MM.1S (cell line): Measurements from ENCODE around the gene SNTA1.

ENCODE experiments used
- EZH2 ChIP-seq: fragments of 300-600 bp; sonication (generic); optimal IDR thresholded peaks from 2 replicates; pipeline ENCODE3; 2017; ENCODE audit warnings: low read depth, mild to moderate bottlenecking, antibody characterized with exemption, low read length, mixed read lengths
- TF ChIP-seq, protein P1 (sequence below): fragments of 300-600 bp; sonication (generic); IDR thresholded peaks from 2 replicates; pipeline ENCODE4 v1.5.1; 2016; ENCODE audit warnings: antibody characterized with exemption, low read length, mixed read lengths

DNA sequence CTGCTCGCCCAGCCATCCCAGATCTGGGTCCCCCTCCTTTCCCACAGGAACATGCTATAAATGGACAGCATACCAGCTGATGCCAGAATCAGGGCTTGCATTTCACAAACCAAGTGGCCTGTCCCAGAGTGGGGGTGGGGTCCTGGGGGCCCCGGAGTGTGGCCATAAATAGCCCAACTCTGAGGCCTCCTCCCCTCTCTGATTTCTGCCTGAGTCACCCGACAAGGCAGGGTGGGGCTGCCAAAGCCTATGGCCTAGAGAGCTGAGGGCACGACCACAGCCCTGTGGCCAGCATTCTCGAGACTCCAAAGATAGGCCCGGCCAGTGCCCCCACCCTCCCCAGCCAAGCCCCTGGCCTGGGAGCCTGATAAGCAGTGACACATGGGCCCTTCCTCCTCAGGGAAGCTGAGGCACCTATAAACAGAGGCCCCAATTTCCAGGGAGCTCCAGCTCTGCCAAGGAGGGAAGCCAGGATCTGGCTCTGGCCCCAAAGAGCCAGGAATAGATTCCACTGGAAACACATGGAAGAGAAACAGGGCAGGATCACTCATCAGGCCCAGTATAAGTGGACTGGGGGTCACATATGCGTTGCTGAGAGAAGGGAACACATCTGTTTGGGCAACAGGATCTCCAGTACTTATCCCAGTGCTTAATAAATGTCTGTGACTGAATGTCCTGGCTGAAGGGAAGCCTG lies 20.3 kb downstream of the SNTA1 start:
- TF ChIP-seq EZH2, result no peak
- TF ChIP-seq, protein P1, sequence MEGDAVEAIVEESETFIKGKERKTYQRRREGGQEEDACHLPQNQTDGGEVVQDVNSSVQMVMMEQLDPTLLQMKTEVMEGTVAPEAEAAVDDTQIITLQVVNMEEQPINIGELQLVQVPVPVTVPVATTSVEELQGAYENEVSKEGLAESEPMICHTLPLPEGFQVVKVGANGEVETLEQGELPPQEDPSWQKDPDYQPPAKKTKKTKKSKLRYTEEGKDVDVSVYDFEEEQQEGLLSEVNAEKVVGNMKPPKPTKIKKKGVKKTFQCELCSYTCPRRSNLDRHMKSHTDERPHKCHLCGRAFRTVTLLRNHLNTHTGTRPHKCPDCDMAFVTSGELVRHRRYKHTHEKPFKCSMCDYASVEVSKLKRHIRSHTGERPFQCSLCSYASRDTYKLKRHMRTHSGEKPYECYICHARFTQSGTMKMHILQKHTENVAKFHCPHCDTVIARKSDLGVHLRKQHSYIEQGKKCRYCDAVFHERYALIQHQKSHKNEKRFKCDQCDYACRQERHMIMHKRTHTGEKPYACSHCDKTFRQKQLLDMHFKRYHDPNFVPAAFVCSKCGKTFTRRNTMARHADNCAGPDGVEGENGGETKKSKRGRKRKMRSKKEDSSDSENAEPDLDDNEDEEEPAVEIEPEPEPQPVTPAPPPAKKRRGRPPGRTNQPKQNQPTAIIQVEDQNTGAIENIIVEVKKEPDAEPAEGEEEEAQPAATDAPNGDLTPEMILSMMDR, result no peak
